Liver (tissue), 9 donors: Measurements from ENCODE around the gene SLC26A5. TPM values are rescaled to one million over a fixed set of nuclear protein-coding genes. Genes with fewer than 3 reads are reported as not detected.

ENCODE experiments used
- DNase-seq: peaks from one replicate; pipeline ENCODE4 v3.0.0-alpha.2; 2017; ENCODE audit warnings: low spot score
- H3K27ac ChIP-seq, 2 donors: one replicate each; pipeline ENCODE4 v1.7.0; 2013; ENCODE audit warnings: inconsistent platforms in 2 of 2, low read length in 2 of 2, control low read depth in 1 of 2, low read depth in 1 of 2, mild to moderate bottlenecking in 1 of 2
- H3K27me3 ChIP-seq, 4 donors: one replicate each; pipeline versions ENCODE4 v1.6.1 to v1.7.0; 2013; ENCODE audit warnings: low read length in 3 of 4, inconsistent platforms in 1 of 4, mild to moderate bottlenecking in 1 of 4, moderate library complexity in 1 of 4; ENCODE audit not compliant: control insufficient read depth in 4 of 4, insufficient read depth in 4 of 4
- H3K36me3 ChIP-seq, 4 donors: one replicate each; pipeline versions ENCODE4 v1.6.1 to v1.7.0; 2013; ENCODE audit warnings: low read length in 3 of 4, mild to moderate bottlenecking in 3 of 4, low read depth in 1 of 4, moderate library complexity in 1 of 4; ENCODE audit not compliant: control insufficient read depth in 4 of 4, insufficient read depth in 3 of 4
- H3K4me1 ChIP-seq, 4 donors: one replicate each; pipeline versions ENCODE4 v1.6.1 to v1.7.0; 2013; ENCODE audit warnings: low read length in 3 of 4, mild to moderate bottlenecking in 3 of 4, moderate library complexity in 1 of 4; ENCODE audit not compliant: control insufficient read depth in 4 of 4, insufficient read depth in 4 of 4
- H3K4me3 ChIP-seq, 3 donors: one replicate each; pipeline versions ENCODE4 v1.6.1 to v1.7.0; 2013; ENCODE audit warnings: low read length in 3 of 3, control low read depth in 1 of 3, low read depth in 1 of 3, mild to moderate bottlenecking in 1 of 3
- H3K9ac ChIP-seq, 2 donors: one replicate each; pipeline ENCODE4 v1.7.0; 2013; ENCODE audit warnings: low read length in 2 of 2, mild to moderate bottlenecking in 2 of 2, moderate library complexity in 2 of 2, control low read depth in 1 of 2, low read depth in 1 of 2
- H3K9me3 ChIP-seq, 4 donors: one replicate each; pipeline versions ENCODE4 v1.6.1 to v1.7.0; 2013; ENCODE audit warnings: low read length in 3 of 4; ENCODE audit not compliant: control insufficient read depth in 4 of 4
- ATF3 ChIP-seq: IDR thresholded peaks from 2 replicates; pipeline ENCODE4 v1.6.1; 2016; ENCODE audit warnings: antibody characterized with exemption
- CTCF ChIP-seq: fragments of 150-350 bp; IDR thresholded peaks from 2 replicates; pipeline ENCODE4 v1.5.1; 2017; ENCODE audit warnings: improper control_type of control experiment, low read depth, low read length; ENCODE audit not compliant: missing input control
- EGR1 ChIP-seq, 2 donors: IDR thresholded peaks; 2 replicates each; pipeline ENCODE4 v1.6.1; 2016 to 2018; ENCODE audit warnings: antibody characterized with exemption in 2 of 2, low read depth in 2 of 2
- FOXA1 ChIP-seq: IDR thresholded peaks from 2 replicates; pipeline ENCODE4 v1.6.1; 2016; ENCODE audit warnings: antibody characterized with exemption
- FOXA2 ChIP-seq: IDR thresholded peaks from 2 replicates; pipeline ENCODE4 v1.6.1; 2016; ENCODE audit warnings: antibody characterized with exemption
- GABPA ChIP-seq, 2 donors: IDR thresholded peaks in 1 of 2; conservative IDR thresholded peaks in 1 of 2; 2 replicates each; pipeline ENCODE4 v1.6.1; 2016; ENCODE audit warnings: antibody characterized with exemption in 2 of 2, mild to moderate bottlenecking in 1 of 2, moderate library complexity in 1 of 2
- HNF4A ChIP-seq, 2 donors: conservative IDR thresholded peaks; 2 replicates each; pipeline ENCODE4 v1.6.1; 2016; ENCODE audit warnings: antibody characterized with exemption in 2 of 2, mild to moderate bottlenecking in 2 of 2
- HNF4G ChIP-seq: IDR thresholded peaks from 2 replicates; pipeline ENCODE4 v1.6.1; 2016; ENCODE audit warnings: antibody characterized with exemption
- JUND ChIP-seq, 2 donors: IDR thresholded peaks; 2 replicates each; pipeline ENCODE4 v1.6.1; 2016; ENCODE audit warnings: antibody characterized with exemption in 2 of 2
- MAX ChIP-seq: IDR thresholded peaks from 2 replicates; pipeline ENCODE4 v1.6.1; 2016; ENCODE audit warnings: antibody characterized with exemption
- NR2F2 ChIP-seq: IDR thresholded peaks from 2 replicates; pipeline ENCODE4 v1.6.1; 2016; ENCODE audit warnings: antibody characterized with exemption
- RAD21 ChIP-seq, 2 donors: IDR thresholded peaks; 2 replicates each; pipeline ENCODE4 v1.6.1; 2016; ENCODE audit warnings: antibody characterized with exemption in 2 of 2, mild to moderate bottlenecking in 2 of 2
- REST ChIP-seq: IDR thresholded peaks from 2 replicates; pipeline ENCODE4 v1.6.1; 2016; ENCODE audit warnings: antibody characterized with exemption, mild to moderate bottlenecking
- SP1 ChIP-seq: IDR thresholded peaks from 2 replicates; pipeline ENCODE4 v1.6.1; 2018; ENCODE audit warnings: antibody characterized with exemption, mild to moderate bottlenecking
- TAF1 ChIP-seq: conservative IDR thresholded peaks from 2 replicates; pipeline ENCODE4 v1.6.1; 2016; ENCODE audit warnings: antibody characterized with exemption, mild to moderate bottlenecking
- YY1 ChIP-seq: IDR thresholded peaks from 2 replicates; pipeline ENCODE4 v1.6.1; 2016; ENCODE audit warnings: antibody characterized with exemption, mild to moderate bottlenecking
- ZBTB33 ChIP-seq: IDR thresholded peaks from 2 replicates; pipeline ENCODE4 v1.6.1; 2016; ENCODE audit warnings: antibody characterized with exemption
- WGBS: extraction: QIAGEN DNeasy Blood & Tissue Kit; methylation state at CpG from one replicate; pipeline ENCODE4 v1.1.7; 2013; 5-methylcytosine and 5-hydroxymethylcytosine counted together
- polyA plus RNA-seq, 2 donors: library from polyadenylated mRNA; stranded (reverse) in 1 of 2; unstranded in 1 of 2; fragments of 200-250 nt in 1 of 2; fragments of >200 nt in 1 of 2; fragmentation: Nextera tagmentation in 1 of 2; extraction: Ambion mirVana in 1 of 2; gene quantifications; one replicate each; pipeline versions ENCODE4 v1.2.1 to v1.2.3, GENCODE V29; 2013 to 2015
- total RNA-seq, 2 donors: library from RNA; depleted of rRNA; stranded (reverse); fragments of >200 nt; gene quantifications; one replicate each; pipeline ENCODE4 v1.2.3, GENCODE V29; 2014
- donor health status: healthy.
- donor health status: healthy.
- donor health status: healthy.
- donor health status: healthy.
- donor health status: healthy.

Gene SLC26A5
- total and polyA plus RNA-seq, 4 donors: 0.09 to 1.1 (median 0.45) TPM

GRCh38 chr7:103391150-103391549, 54.9 kb downstream of the SLC26A5 start:
- Histone ChIP-seq H3K27me3 (no peaks in the 10 kb centered on the region), H3K36me3 (no peaks in the 10 kb centered on the region), H3K9ac (no peak overlapping the region), H3K4me1 (peaks cover 0 to 12% (median 4%) of the 10 kb centered on the region in 4 donors), H3K4me3 (no peak overlapping the region), H3K9me3 (no peaks in the 10 kb centered on the region), H3K27ac (no peak overlapping the region)
- no peak for DNase-seq
- no peak for TF ChIP-seq FOXA2
- no peak for TF ChIP-seq NR2F2
- TF ChIP-seq MAX: no peak
- WGBS: 91% methylated on average over 5 of the region's 5 CpGs

GRCh38 chr7:103389263-103389662, 56.7 kb downstream of the SLC26A5 start:
- DNase-seq: no peak
- Histone ChIP-seq H3K9ac (no peak overlapping the region), H3K9me3 (no peaks in the 10 kb centered on the region), H3K4me1 (peaks cover 0 to 12% (median 4%) of the 10 kb centered on the region in 4 donors), H3K27me3 (no peaks in the 10 kb centered on the region), H3K27ac (peak overlapping the region; percentile 80 to 86), H3K4me3 (no peak overlapping the region), H3K36me3 (no peaks in the 10 kb centered on the region)
- TF ChIP-seq ZBTB33 (no peak), RAD21 (IDR thresholded peaks at IDR 0.05) (no peak), SP1 (no peak), JUND (IDR thresholded peaks at IDR 0.05) (no peak), EGR1 (IDR thresholded peaks at IDR 0.05; ENCODE audit: low read depth in 2 of 2) (no peak), MAX (no peak), FOXA2 (no peak), YY1 (no peak), HNF4A (conservative IDR thresholded peaks at IDR 0.05) (no peak)
- WGBS: 92% methylated on average over 3 of the region's 3 CpGs

GRCh38 chr7:103388469-103389140, 57.4 kb downstream of the SLC26A5 start:
- no peak overlapping the region for H3K9ac ChIP-seq
- peak overlapping the region; percentile 80 to 86 for H3K27ac ChIP-seq
- 36% methylated on average over 4 of the region's 4 CpGs for WGBS
- no peaks in the 10 kb centered on the region for H3K36me3 ChIP-seq
- H3K27me3 ChIP-seq: no peaks in the 10 kb centered on the region
- no peak for DNase-seq
- no peaks in the 10 kb centered on the region for H3K9me3 ChIP-seq
- H3K4me3 ChIP-seq: no peak overlapping the region
- H3K4me1 ChIP-seq: peaks cover 0 to 12% (median 4%) of the 10 kb centered on the region in 4 donors
- TF ChIP-seq CTCF (no peak), HNF4G (peak; percentile 73), REST (peak; percentile 86), ATF3 (no peak), ZBTB33 (peak; percentile 88), TAF1 (peak; percentile 56), GABPA (IDR thresholded peaks at IDR 0.05 in 1 of 2, conservative IDR thresholded peaks at IDR 0.05 in 1 of 2) (peak in 1 of 2 donors; percentile 71), SP1 (peak; percentile 100), RAD21 (IDR thresholded peaks at IDR 0.05) (peak; percentile 14 to 52), EGR1 (IDR thresholded peaks at IDR 0.05; ENCODE audit: low read depth in 2 of 2) (peak in 1 of 2 donors; percentile 53), FOXA1 (peak; percentile 90), JUND (IDR thresholded peaks at IDR 0.05) (peak; percentile 66 to 84)
